Breast epithelium (tissue), 4 donors: ENCODE measurements around the gene LENG1. TPM values are rescaled to one million over a fixed set of nuclear protein-coding genes. Genes with fewer than 3 reads are reported as not detected.

Experiments
- DNase-seq, 2 donors: peaks; one replicate each; pipeline ENCODE4 v3.0.0-alpha.2; 2019; ENCODE audit warnings: low spot score in 2 of 2
- H3K27ac ChIP-seq, 2 donors: fragments of 200-600 bp; sonication (generic) in 1 of 2; one replicate each; pipeline ENCODE4 v1.5.1; 2016 to 2019; ENCODE audit warnings: mild to moderate bottlenecking in 1 of 2
- H3K27me3 ChIP-seq, 2 donors: fragments of 200-600 bp; sonication (generic) in 1 of 2; one replicate each; pipeline versions ENCODE4 v1.5.1 to v1.6.0; 2017 to 2019; ENCODE audit warnings: control low read depth in 1 of 2, mild to moderate bottlenecking in 1 of 2
- H3K36me3 ChIP-seq: fragments of 200-600 bp; one replicate; pipeline ENCODE4 v1.5.1; 2019
- H3K4me1 ChIP-seq, 2 donors: fragments of 200-600 bp; sonication (generic); one replicate each; pipeline ENCODE4 v1.5.1; 2016 to 2019; ENCODE audit warnings: control low read depth in 1 of 2
- H3K4me3 ChIP-seq, 3 donors: fragments of 200-600 bp; sonication (generic); 1 replicate in 2 of 3; 2 replicates in 1 of 3; pipeline ENCODE4 v1.5.1; 2016 to 2019; ENCODE audit warnings: mild to moderate bottlenecking in 3 of 3, moderate library complexity in 2 of 3
- H3K9me3 ChIP-seq, 2 donors: fragments of 200-600 bp; sonication (generic) in 1 of 2; one replicate each; pipeline ENCODE4 v1.5.1; 2016 to 2019; ENCODE audit warnings: control low read depth in 1 of 2
- CTCF ChIP-seq, 3 donors: fragments of 450-650 bp; IDR thresholded peaks; one replicate each; pipeline ENCODE4 v1.5.1; 2016 to 2017; ENCODE audit warnings: antibody characterized with exemption in 3 of 3, mild to moderate bottlenecking in 3 of 3, moderate library complexity in 3 of 3
- POLR2A ChIP-seq: fragments of 450-650 bp; IDR thresholded peaks from one replicate; pipeline ENCODE4 v1.6.1; 2016; ENCODE audit warnings: antibody characterized with exemption, mild to moderate bottlenecking, moderate library complexity
- POLR2AphosphoS5 ChIP-seq, 3 donors: sonication (generic); formaldehyde crosslinking; IDR thresholded peaks; one replicate each; pipeline ENCODE4 v1.6.1; 2017; ENCODE audit warnings: antibody characterized with exemption in 3 of 3
- intact Hi-C: fragments of 100-400 bp; cut with DNase I; formaldehyde crosslinking; loops from one replicate; pipeline ENCODE4 v1.15.1; 2023; ENCODE audit warnings: low total_unique reads
- total RNA-seq, 3 donors: library from RNA; depleted of rRNA; stranded (reverse); fragments of >200 nt; gene quantifications; one replicate each; pipeline ENCODE4 v1.1.0, GENCODE V29; 2016

The LENG1 gene
- total RNA-seq, 3 donors from 2014 or later = 6.4 to 8.5 (median 8.0) TPM

- Histone ChIP-seq H3K36me3 (peaks cover 18% of the 10 kb centered on the region), H3K4me1 (peaks cover 5 to 14% of the 10 kb centered on the region in 2 donors), H3K27ac (no peak overlapping the region), H3K9me3 (no peaks in the 10 kb centered on the region), H3K4me3 (no peak overlapping the region), H3K27me3 (no peaks in the 10 kb centered on the region)
- intact Hi-C loops = no loop called here
- TF ChIP-seq POLR2AphosphoS5 (IDR thresholded peaks at IDR 0.05) = no peak
- no peak for DNase-seq
Observed at GRCh38 chr19:54141356-54141755, 18.2 kb downstream of the LENG1 start.

GRCh38 chr19:54138489-54139256, 20.8 kb downstream of the LENG1 start:
- Histone ChIP-seq H3K36me3 (peaks cover 5% of the 10 kb centered on the region), H3K9me3 (no peaks in the 10 kb centered on the region), H3K4me3 (peak overlapping the region; percentile 97 to 100 (median 100)), H3K27ac (peak overlapping the region; percentile 97 to 98), H3K4me1 (peaks cover 8 to 20% of the 10 kb centered on the region in 2 donors), H3K27me3 (no peaks in the 10 kb centered on the region)
- no peak for DNase-seq
- TF ChIP-seq CTCF (IDR thresholded peaks at IDR 0.05) (no peak), POLR2AphosphoS5 (IDR thresholded peaks at IDR 0.05) (no peak), POLR2A (no peak)
- intact Hi-C loops = no loop called here

- intact Hi-C loops = no loop called here
- peak within 1 kb of the TSS; percentile 97 to 98 for H3K27ac ChIP-seq
- peaks cover 8 to 20% of the 10 kb centered on the region in 2 donors for H3K4me1 ChIP-seq
- H3K4me3 ChIP-seq = peak within 1 kb of the TSS; percentile 97 to 100 (median 100)
- H3K9me3 ChIP-seq = no peaks in the 10 kb centered on the region
- no peak for DNase-seq
- H3K27me3 ChIP-seq = no peaks in the 10 kb centered on the region
- TF ChIP-seq POLR2AphosphoS5 (IDR thresholded peaks at IDR 0.05) (peak; percentile 71 to 86 (median 77)), CTCF (IDR thresholded peaks at IDR 0.05) (no peak), POLR2A (peak; percentile 86)
- no peaks in the 10 kb centered on the region for H3K36me3 ChIP-seq
Observed at GRCh38 chr19:54137699-54138488, 21.6 kb downstream of the LENG1 start, which contains the start of gene CNOT3. Gene CNOT3, plus strand, starts transcription at chr19:54137762. Its CDS starts 5,217 bp downstream, at chr19:54142979.

GRCh38 chr19:54136864-54137698, 22.4 kb downstream of the LENG1 start:
- peak; percentile 100 for DNase-seq
- H3K4me3 ChIP-seq = peak overlapping the region; percentile 97 to 100 (median 100)
- intact Hi-C loops = no loop called here
- TF ChIP-seq POLR2A (no peak), POLR2AphosphoS5 (IDR thresholded peaks at IDR 0.05) (peak in 1 of 3 donors; percentile 52)
- peaks cover 8 to 20% of the 10 kb centered on the region in 2 donors for H3K4me1 ChIP-seq
- peak overlapping the region; percentile 97 to 98 for H3K27ac ChIP-seq
- H3K27me3 ChIP-seq = no peaks in the 10 kb centered on the region
- H3K36me3 ChIP-seq = no peaks in the 10 kb centered on the region
- no peaks in the 10 kb centered on the region for H3K9me3 ChIP-seq

- intact Hi-C loops = no loop called here
- no peak for TF ChIP-seq POLR2A
- TF ChIP-seq POLR2AphosphoS5 (IDR thresholded peaks at IDR 0.05) = no peak
- TF ChIP-seq CTCF (IDR thresholded peaks at IDR 0.05) = no peak
- Histone ChIP-seq H3K36me3 (no peaks in the 10 kb centered on the region), H3K4me3 (peak overlapping the region; percentile 39 to 71 (median 50)), H3K9me3 (no peaks in the 10 kb centered on the region), H3K27me3 (no peaks in the 10 kb centered on the region), H3K4me1 (peaks cover 8 to 20% of the 10 kb centered on the region in 2 donors), H3K27ac (peak overlapping the region; percentile 41 to 61)
- no peak for DNase-seq
Observed at GRCh38 chr19:54136086-54136863, 23.2 kb downstream of the LENG1 start.
